ENCODE data around the gene LYPD6B. TPM values are rescaled to one million over a fixed set of nuclear protein-coding genes. Genes with fewer than 3 reads are reported as not detected.
A peak's percentile ranks its signal among the peaks of the same experiment; 100 is the strongest.

Gene LYPD6B
- total RNA-seq, 1 experiment from 2014 or later = 2.0 TPM

GRCh38 chr2:149167001-149167780, 128.7 kb downstream of the LYPD6B start:
- no peak overlapping the region for H4K91ac ChIP-seq (ENCODE audit: insufficient read length, low read depth, low read length)
- no peak overlapping the region for H2AK5ac ChIP-seq (ENCODE audit: insufficient read length, low read length)
- H4K20me1 ChIP-seq (ENCODE audit: control insufficient read depth, insufficient read depth, insufficient read length) = no peaks in the 10 kb centered on the region
- H3K9ac ChIP-seq (ENCODE audit: extremely low read depth, insufficient read length, low read length) = no peak overlapping the region
- H3K9me3 Mint-ChIP-seq = peaks cover 0 to 3% of the 10 kb centered on the region in 2 experiments; a peak in 3 of 5 replicates
- H4K8ac ChIP-seq (replicated peaks; ENCODE audit: insufficient read length, low read depth, low read length) = no peak overlapping the region
- H3K27ac ChIP-seq (ENCODE audit: insufficient read length, low read depth, low read length) = no peak overlapping the region
- H3K14ac ChIP-seq (ENCODE audit: insufficient read depth, low read length) = no peak overlapping the region
- no peaks in the 10 kb centered on the region for H3K79me1 ChIP-seq (ENCODE audit: insufficient read depth, low read depth, low read length, poor library complexity, severe bottlenecking)
- no CpG with 5 or more reads among the region's 5 CpGs for WGBS (ENCODE audit: extremely low coverage, insufficient read length, low lambda C conversion rate)
- no peaks in the 10 kb centered on the region for H3K9me3 ChIP-seq (ENCODE audit: control insufficient read depth, low read depth, low read length)
- H2BK12ac ChIP-seq (ENCODE audit: insufficient read length, low read depth, low read length) = no peak overlapping the region
- H3K18ac ChIP-seq (ENCODE audit: insufficient read length, low read depth, low read length) = no peak overlapping the region
- H3K4me2 ChIP-seq (ENCODE audit: insufficient read depth, insufficient read length, low read length) = no peak overlapping the region
- H3K23ac ChIP-seq (ENCODE audit: insufficient read length, low read depth, low read length) = no peak overlapping the region
- peaks cover 23 to 24% of the 10 kb centered on the region in 2 experiments for H3K4me1 Mint-ChIP-seq
- H3K4ac ChIP-seq (ENCODE audit: low read depth, low read length) = no peak overlapping the region
- H3K36me3 Mint-ChIP-seq (ENCODE audit: insufficient read depth in 1 of 3, low read depth in 3 of 3) = no peaks in the 10 kb centered on the region; a peak in 1 of 7 replicates
- H3K23me2 ChIP-seq (ENCODE audit: insufficient read length, low read depth, low read length, poor library complexity, severe bottlenecking) = no peaks in the 10 kb centered on the region
- no peak overlapping the region for H2BK5ac ChIP-seq (ENCODE audit: insufficient read length, low read length)
- DNase-seq = no peak
- no peak overlapping the region for H2BK120ac ChIP-seq (ENCODE audit: low read depth, low read length, poor library complexity, severe bottlenecking)
- H3T11ph ChIP-seq (ENCODE audit: low read length) = no peak overlapping the region
- no peak overlapping the region for H2BK15ac ChIP-seq (ENCODE audit: low read depth, low read length)
- H2BK20ac ChIP-seq (ENCODE audit: low read depth, low read length, poor library complexity, severe bottlenecking) = no peak overlapping the region
- no peak overlapping the region for H3K4me3 Mint-ChIP-seq
- H3K27me3 ChIP-seq (ENCODE audit: insufficient read depth, low read length) = no peaks in the 10 kb centered on the region
- H3K27me3 Mint-ChIP-seq (ENCODE audit: low read depth) = no peaks in the 10 kb centered on the region
- no peaks in the 10 kb centered on the region for H3K79me2 ChIP-seq (ENCODE audit: insufficient read depth, low read length)
- H3K56ac ChIP-seq (ENCODE audit: insufficient read length, low read depth, low read length) = no peak overlapping the region
- TF ChIP-seq CTCF (conservative IDR thresholded peaks at IDR 0.05) = no peak
- H4K5ac ChIP-seq (ENCODE audit: insufficient read length, low read depth, low read length) = no peak overlapping the region
- H3K27ac Mint-ChIP-seq = peak overlapping the region in 1 of 3 experiments; percentile 3; a peak in 1 of 7 replicates
- H2AFZ ChIP-seq (ENCODE audit: low read length) = no peak overlapping the region
- H3K4me1 ChIP-seq (ENCODE audit: insufficient read depth, low read length) = no peaks in the 10 kb centered on the region

Data from H9 (cell line).